ENCODE measurements around the gene LITAF. TPM values are rescaled to one million over a fixed set of nuclear protein-coding genes. Genes with fewer than 3 reads are reported as not detected.

The LITAF gene
- polyA plus RNA-seq, 1 of the 3 experiments (the other 2 are of a cell fraction) = 45.7 TPM

DNA sequence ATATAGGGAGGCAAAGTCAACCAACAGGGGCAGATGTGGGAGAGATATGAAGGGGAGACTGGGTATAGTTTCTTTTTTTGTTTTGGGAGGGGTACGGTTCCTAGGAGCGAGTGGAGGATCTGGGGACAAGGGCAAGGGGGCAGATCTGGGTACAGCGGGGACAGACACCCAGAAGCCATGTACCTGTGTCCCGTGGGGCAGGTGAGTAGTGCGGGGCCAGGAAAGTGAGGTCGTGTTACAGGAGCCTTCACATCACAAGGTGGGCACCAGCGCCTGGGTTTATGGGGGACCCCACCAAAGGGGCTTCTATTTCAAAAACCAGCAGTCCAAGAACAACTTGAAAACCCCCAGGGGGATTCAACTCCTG is 11.5 kb downstream of the LITAF start:
- POLR2A ChIA-PET = no interaction called here

DNA sequence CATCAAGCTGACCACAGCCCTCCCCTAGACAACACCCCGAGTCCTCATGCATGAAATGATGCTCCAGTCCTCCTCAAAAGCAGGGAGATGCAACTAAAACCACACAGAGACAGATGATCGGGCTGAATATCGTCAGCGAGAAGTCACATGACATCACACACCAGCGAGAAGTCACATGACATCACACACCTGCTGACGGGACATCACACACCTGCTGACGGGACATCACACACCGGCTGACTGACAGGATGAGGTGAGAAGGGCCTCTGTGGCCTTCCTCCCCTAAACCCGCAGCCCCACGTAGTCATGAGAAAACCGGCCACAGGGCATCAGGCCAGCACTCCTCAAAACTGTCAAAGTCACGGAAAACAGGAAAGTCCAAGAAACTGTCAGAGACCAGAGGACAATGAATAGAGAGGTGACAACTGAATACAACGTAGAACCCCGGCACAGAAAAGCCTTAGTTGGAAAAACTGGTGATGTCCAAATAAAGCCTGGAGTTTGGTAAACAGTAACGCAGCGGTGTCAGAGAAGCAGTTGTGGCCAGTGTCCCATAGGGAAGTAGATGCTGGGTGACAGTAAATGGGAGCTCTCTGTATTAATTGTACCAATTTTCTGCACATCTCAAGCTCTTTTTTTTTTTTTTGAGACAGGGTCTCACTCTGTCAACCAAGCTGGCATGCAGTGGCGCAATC is 14.3 kb downstream of the LITAF start:
- peaks cover 18% of the 10 kb centered on the region; the same call in 1 of the 2 replicates for H4K20me1 ChIP-seq (ENCODE audit: insufficient read depth)
- POLR2A ChIA-PET = no interaction called here

More for the DNA sequence above, 11.5 kb downstream of the LITAF start:
- Histone ChIP-seq H3K4me3 (ENCODE audit: low read depth in 2 of 2, low read length in 1 of 2) (no peak overlapping the region), H3K27ac (ENCODE audit: low read depth in 2 of 2, low read length in 1 of 2) (no peak overlapping the region), H3K36me3 (replicated peaks in 1 of 2; ENCODE audit: control insufficient read depth in 1 of 2, insufficient read depth in 2 of 2, low read length in 1 of 2) (no peaks in the 10 kb centered on the region), H3K79me2 (ENCODE audit: insufficient read depth) (peaks cover 85% of the 10 kb centered on the region; the same call in 1 of the 2 replicates), H3K4me2 (no peak overlapping the region), H3K9ac (no peak overlapping the region), H3K9me3 (no peaks in the 10 kb centered on the region), H3K4me1 (ENCODE audit: control insufficient read depth in 1 of 2, insufficient read depth in 2 of 2, low read depth in 1 of 2, low read length in 1 of 2) (peaks cover 0 to 4% of the 10 kb centered on the region in 2 experiments; a peak in 1 of 4 replicates), H4K20me1 (ENCODE audit: insufficient read depth) (peaks cover 16% of the 10 kb centered on the region; the same call in 1 of the 2 replicates), H2AFZ (ENCODE audit: low read depth) (no peak overlapping the region), H3F3A (replicated peaks; ENCODE audit: insufficient read depth) (no peaks in the 10 kb centered on the region), H3K9me2 (no peaks in the 10 kb centered on the region), H3K27me3 (ENCODE audit: insufficient read depth) (no peaks in the 10 kb centered on the region)
- over 99% methylated on average over 7 of the region's 7 CpGs for WGBS (ENCODE audit: low lambda C conversion rate)
- DNase-seq = no peak
- CTCF ChIA-PET = interaction anchor here (1.1 kb wide), 1 partner anchor 12 kb away, joined by 3 read pairs; no protein-coding TSS in a partner anchor
- TF ChIP-seq NRF1 (IDR thresholded peaks at IDR 0.05; ENCODE audit: low read depth, low read length) = no peak
- TF ChIP-seq, protein P1, sequence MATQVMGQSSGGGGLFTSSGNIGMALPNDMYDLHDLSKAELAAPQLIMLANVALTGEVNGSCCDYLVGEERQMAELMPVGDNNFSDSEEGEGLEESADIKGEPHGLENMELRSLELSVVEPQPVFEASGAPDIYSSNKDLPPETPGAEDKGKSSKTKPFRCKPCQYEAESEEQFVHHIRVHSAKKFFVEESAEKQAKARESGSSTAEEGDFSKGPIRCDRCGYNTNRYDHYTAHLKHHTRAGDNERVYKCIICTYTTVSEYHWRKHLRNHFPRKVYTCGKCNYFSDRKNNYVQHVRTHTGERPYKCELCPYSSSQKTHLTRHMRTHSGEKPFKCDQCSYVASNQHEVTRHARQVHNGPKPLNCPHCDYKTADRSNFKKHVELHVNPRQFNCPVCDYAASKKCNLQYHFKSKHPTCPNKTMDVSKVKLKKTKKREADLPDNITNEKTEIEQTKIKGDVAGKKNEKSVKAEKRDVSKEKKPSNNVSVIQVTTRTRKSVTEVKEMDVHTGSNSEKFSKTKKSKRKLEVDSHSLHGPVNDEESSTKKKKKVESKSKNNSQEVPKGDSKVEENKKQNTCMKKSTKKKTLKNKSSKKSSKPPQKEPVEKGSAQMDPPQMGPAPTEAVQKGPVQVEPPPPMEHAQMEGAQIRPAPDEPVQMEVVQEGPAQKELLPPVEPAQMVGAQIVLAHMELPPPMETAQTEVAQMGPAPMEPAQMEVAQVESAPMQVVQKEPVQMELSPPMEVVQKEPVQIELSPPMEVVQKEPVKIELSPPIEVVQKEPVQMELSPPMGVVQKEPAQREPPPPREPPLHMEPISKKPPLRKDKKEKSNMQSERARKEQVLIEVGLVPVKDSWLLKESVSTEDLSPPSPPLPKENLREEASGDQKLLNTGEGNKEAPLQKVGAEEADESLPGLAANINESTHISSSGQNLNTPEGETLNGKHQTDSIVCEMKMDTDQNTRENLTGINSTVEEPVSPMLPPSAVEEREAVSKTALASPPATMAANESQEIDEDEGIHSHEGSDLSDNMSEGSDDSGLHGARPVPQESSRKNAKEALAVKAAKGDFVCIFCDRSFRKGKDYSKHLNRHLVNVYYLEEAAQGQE (IDR thresholded peaks at IDR 0.05; ENCODE audit: low read depth, low read length) = no peak
- no peak for TF ChIP-seq JUND (IDR thresholded peaks at IDR 0.05)
- no peak for TF ChIP-seq GATA2 (CRISPR knock-in tag; IDR thresholded peaks at IDR 0.05)
- no peak for TF ChIP-seq TEAD4 (IDR thresholded peaks at IDR 0.05; ENCODE audit: borderline replicate concordance, insufficient read depth)
- no peak for TF ChIP-seq TAF1 (IDR thresholded peaks at IDR 0.05; ENCODE audit: borderline replicate concordance, low read depth, low read length)
- no peak for TF ChIP-seq RCOR1 (IDR thresholded peaks at IDR 0.05; ENCODE audit: low read length)
- no peak for TF ChIP-seq FOXJ3 (CRISPR knock-in tag; IDR thresholded peaks at IDR 0.05)
- no peak for TF ChIP-seq ELF1 (IDR thresholded peaks at IDR 0.05)
- no peak for TF ChIP-seq YY1 (IDR thresholded peaks at IDR 0.05; ENCODE audit: low read depth)
- TF ChIP-seq RFX5 (IDR thresholded peaks at IDR 0.05; ENCODE audit: low read length) = no peak

More for the DNA sequence above, 14.3 kb downstream of the LITAF start:
- Histone ChIP-seq H3F3A (replicated peaks; ENCODE audit: insufficient read depth) (no peaks in the 10 kb centered on the region), H3K36me3 (replicated peaks in 1 of 2; ENCODE audit: control insufficient read depth in 1 of 2, insufficient read depth in 2 of 2, low read length in 1 of 2) (no peaks in the 10 kb centered on the region), H3K79me2 (ENCODE audit: insufficient read depth) (peaks cover 74% of the 10 kb centered on the region; the same call in 1 of the 2 replicates), H3K4me2 (no peak overlapping the region), H3K9me3 (no peaks in the 10 kb centered on the region), H3K27ac (ENCODE audit: low read depth in 2 of 2, low read length in 1 of 2) (no peak overlapping the region), H2AFZ (ENCODE audit: low read depth) (no peak overlapping the region), H3K27me3 (ENCODE audit: insufficient read depth) (no peaks in the 10 kb centered on the region), H3K4me1 (ENCODE audit: control insufficient read depth in 1 of 2, insufficient read depth in 2 of 2, low read depth in 1 of 2, low read length in 1 of 2) (peaks cover 0 to 4% of the 10 kb centered on the region in 2 experiments; a peak in 1 of 4 replicates), H3K4me3 (ENCODE audit: low read depth in 2 of 2, low read length in 1 of 2) (no peak overlapping the region), H3K9ac (no peak overlapping the region), H3K9me2 (no peaks in the 10 kb centered on the region)
- no peak for TF ChIP-seq NFIC (IDR thresholded peaks at IDR 0.05; ENCODE audit: borderline replicate concordance)
- no peak for TF ChIP-seq TAF1 (IDR thresholded peaks at IDR 0.05; ENCODE audit: borderline replicate concordance, low read depth, low read length)
- TF ChIP-seq, protein P2, sequence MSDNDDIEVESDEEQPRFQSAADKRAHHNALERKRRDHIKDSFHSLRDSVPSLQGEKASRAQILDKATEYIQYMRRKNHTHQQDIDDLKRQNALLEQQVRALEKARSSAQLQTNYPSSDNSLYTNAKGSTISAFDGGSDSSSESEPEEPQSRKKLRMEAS (IDR thresholded peaks at IDR 0.05; ENCODE audit: low read depth) = no peak
- CTCF ChIA-PET = no interaction called here
- WGBS (ENCODE audit: low lambda C conversion rate) = 97% methylated on average over 13 of the region's 17 CpGs
- DNase-seq = no peak

Data from SK-N-SH (cell line).